ENCODE results near the gene SMKR1. TPM values are rescaled to one million over a fixed set of nuclear protein-coding genes. Genes with fewer than 3 reads are reported as not detected.
"Not testable (repeated sequence)": the region's sequence is repeated elsewhere in the genome, so short reads cannot be mapped to it uniquely, and the experiment has no call there.

Gene SMKR1
- total RNA-seq, 5 donors from 2014 or later (not counting 1 experiment from before 2014, with no cell fraction given) = 1.3 to 3.6 (median 2.2) TPM

DNA sequence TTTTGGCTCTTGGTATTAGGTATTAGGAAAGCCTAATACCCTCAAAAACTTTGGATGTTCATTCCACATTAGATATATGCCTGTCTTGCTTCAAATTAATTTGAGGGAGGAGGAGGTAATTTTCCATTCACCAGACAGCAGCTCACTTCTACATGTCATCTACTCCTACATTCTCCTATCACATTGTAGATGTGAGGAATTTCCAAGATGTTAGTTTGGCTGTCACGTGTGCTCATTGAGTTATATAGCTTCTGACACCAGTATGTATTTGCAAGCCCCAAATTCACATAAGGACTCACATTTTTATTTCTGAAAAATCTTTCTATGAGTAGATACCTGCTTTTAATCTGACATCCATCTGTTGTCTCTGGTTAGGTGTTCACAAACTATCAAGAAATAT, 22.5 kb upstream of the SMKR1 start:
- Histone ChIP-seq H3K4me3 (ENCODE audit: control insufficient read depth in 1 of 2, extremely low read depth in 1 of 2, low read length in 1 of 2) (no peak overlapping the region), H3K27me3 (replicated peaks in 1 of 2; ENCODE audit: control insufficient read depth in 2 of 2, extremely low read depth in 1 of 2, insufficient read depth in 2 of 2, low read length in 1 of 2) (no peaks in the 10 kb centered on the region), H3K9me3 (no peaks in the 10 kb centered on the region), H3K36me3 (ENCODE audit: control insufficient read depth in 2 of 2, extremely low read depth in 1 of 2, insufficient read depth in 1 of 2, low read length in 1 of 2) (no peaks in the 10 kb centered on the region), H3K27ac (ENCODE audit: low read length) (no peak overlapping the region), H3K4me1 (ENCODE audit: control insufficient read depth in 1 of 2, extremely low read depth in 1 of 2, insufficient read depth in 2 of 2, low read length in 2 of 2) (no peaks in the 10 kb centered on the region)
- POLR2A ChIA-PET = interaction anchor here in 1 of 2 donors (0.7 kb wide), 1 partner anchor 343 kb away, joined by 7 read pairs; no protein-coding TSS in a partner anchor
- ATAC-seq (replicated peaks in 1 of 4) (no peak), DNase-seq (no peak)
- no peaks in the 10 kb centered on the region for H3K36me3 Mint-ChIP-seq
- no peak overlapping the region for H3K27ac Mint-ChIP-seq
- H3K9me3 Mint-ChIP-seq = no peaks in the 10 kb centered on the region
- H3K4me3 Mint-ChIP-seq = no peak overlapping the region
- H3K27me3 Mint-ChIP-seq = no peaks in the 10 kb centered on the region
- CTCF ChIA-PET = interaction anchor here in 1 of 2 donors (0.6 to 1.1 kb wide), 2 partner anchors 112 to 258 kb away, joined by 3 to 4 read pairs; no protein-coding TSS in a partner anchor
- H3K4me1 Mint-ChIP-seq = no peaks in the 10 kb centered on the region
- WGBS (ENCODE audit: insufficient coverage) = no CpG with 5 or more reads among the region's 1 CpG

DNA sequence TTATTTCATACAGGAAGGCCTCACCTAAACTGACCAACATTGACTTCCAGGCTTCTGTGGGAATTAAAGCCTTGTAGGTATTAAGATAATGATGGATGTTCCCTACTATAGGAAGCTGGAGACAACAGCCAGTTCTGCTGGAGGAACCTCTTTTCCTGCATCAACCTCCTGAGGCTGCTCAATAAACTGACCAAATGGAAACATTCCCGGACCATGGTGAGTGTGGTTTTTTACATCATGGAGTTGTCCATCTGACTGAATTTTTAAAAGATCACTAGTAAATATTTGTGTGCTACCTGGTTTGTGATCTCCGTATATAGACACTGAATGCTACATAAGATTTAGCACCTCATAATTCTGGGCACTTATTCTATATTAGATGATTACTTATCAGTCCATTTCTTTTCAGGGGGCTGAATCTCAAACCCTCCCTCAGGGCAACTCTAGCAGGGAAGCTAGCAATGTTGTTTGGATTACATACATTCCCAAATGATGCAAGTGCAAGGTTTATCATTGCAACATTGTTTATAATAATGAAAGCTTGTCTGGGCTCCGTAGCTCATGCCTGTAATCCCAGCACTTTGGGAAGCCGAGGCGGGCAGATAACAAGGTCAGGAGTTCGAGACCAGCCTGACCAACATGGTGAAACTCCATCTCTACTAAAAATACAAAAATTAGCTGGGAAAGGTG, 21.5 kb upstream of the SMKR1 start:
- ChIA-PET CTCF (interaction anchor here in 1 of 2 donors (0.6 kb wide), 2 partner anchors 344 to 531 kb away, joined by 3 to 8 read pairs; no protein-coding TSS in a partner anchor), POLR2A (no interaction called here)
- Mint-ChIP-seq H3K27ac (no peak overlapping the region), H3K4me3 (no peak overlapping the region), H3K36me3 (no peaks in the 10 kb centered on the region), H3K4me1 (no peaks in the 10 kb centered on the region), H3K27me3 (no peaks in the 10 kb centered on the region), H3K9me3 (no peaks in the 10 kb centered on the region)
- 100% methylated on average over 1 of the region's 6 CpGs for whole genome bisulfite sequencing (ENCODE audit: insufficient coverage)
- ATAC-seq (replicated peaks in 1 of 4) (no peak), DNase-seq (no peak)
- Histone ChIP-seq H3K27me3 (replicated peaks in 1 of 2; ENCODE audit: control insufficient read depth in 2 of 2, extremely low read depth in 1 of 2, insufficient read depth in 2 of 2, low read length in 1 of 2) (no peaks in the 10 kb centered on the region), H3K4me3 (ENCODE audit: control insufficient read depth in 1 of 2, extremely low read depth in 1 of 2, low read length in 1 of 2) (no peak overlapping the region), H3K4me1 (ENCODE audit: control insufficient read depth in 1 of 2, extremely low read depth in 1 of 2, insufficient read depth in 2 of 2, low read length in 2 of 2) (no peaks in the 10 kb centered on the region), H3K27ac (ENCODE audit: low read length) (no peak overlapping the region), H3K36me3 (ENCODE audit: control insufficient read depth in 2 of 2, extremely low read depth in 1 of 2, insufficient read depth in 1 of 2, low read length in 1 of 2) (no peaks in the 10 kb centered on the region), H3K9me3 (no peaks in the 10 kb centered on the region)

DNA sequence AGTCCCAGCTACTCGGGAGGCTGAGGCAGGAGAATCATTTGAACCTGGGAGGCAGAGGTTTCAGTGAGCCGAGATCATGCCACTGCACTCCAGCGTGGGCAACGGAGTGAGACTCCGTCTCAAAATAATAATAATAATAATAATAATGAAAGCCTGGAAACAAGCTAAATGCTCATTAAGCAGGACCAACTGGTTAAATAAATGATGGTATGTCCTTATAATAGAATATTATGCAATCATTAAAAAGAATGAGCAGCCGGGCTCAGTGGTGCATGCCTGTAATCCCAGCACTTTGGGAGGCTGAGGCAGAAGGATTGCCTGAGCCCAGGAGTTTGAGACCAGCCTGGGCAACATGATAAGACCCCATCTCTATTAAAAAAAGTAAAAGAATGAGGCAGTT, 21.0 kb upstream of the SMKR1 start:
- CTCF ChIA-PET = interaction anchor here in 1 of 2 donors (0.6 kb wide), 2 partner anchors 344 to 530 kb away, joined by 3 to 8 read pairs; no protein-coding TSS in a partner anchor
- H3K4me1 Mint-ChIP-seq; H3K9me3 Mint-ChIP-seq; H3K4me3 Mint-ChIP-seq; H3K4me3 ChIP-seq (ENCODE audit: control insufficient read depth in 1 of 2, extremely low read depth in 1 of 2, low read length in 1 of 2); H3K27me3 ChIP-seq (replicated peaks in 1 of 2; ENCODE audit: control insufficient read depth in 2 of 2, extremely low read depth in 1 of 2, insufficient read depth in 2 of 2, low read length in 1 of 2); H3K27ac ChIP-seq (ENCODE audit: low read length); H3K36me3 ChIP-seq (ENCODE audit: control insufficient read depth in 2 of 2, extremely low read depth in 1 of 2, insufficient read depth in 1 of 2, low read length in 1 of 2); H3K27ac Mint-ChIP-seq; H3K36me3 Mint-ChIP-seq; H3K9me3 ChIP-seq; H3K27me3 Mint-ChIP-seq; POLR2A ChIA-PET; H3K4me1 ChIP-seq (ENCODE audit: control insufficient read depth in 1 of 2, extremely low read depth in 1 of 2, insufficient read depth in 2 of 2, low read length in 2 of 2); DNase-seq; ATAC-seq (replicated peaks in 1 of 4): not testable (repeated sequence)
- WGBS (ENCODE audit: insufficient coverage) = 100% methylated on average over 1 of the region's 6 CpGs

DNA sequence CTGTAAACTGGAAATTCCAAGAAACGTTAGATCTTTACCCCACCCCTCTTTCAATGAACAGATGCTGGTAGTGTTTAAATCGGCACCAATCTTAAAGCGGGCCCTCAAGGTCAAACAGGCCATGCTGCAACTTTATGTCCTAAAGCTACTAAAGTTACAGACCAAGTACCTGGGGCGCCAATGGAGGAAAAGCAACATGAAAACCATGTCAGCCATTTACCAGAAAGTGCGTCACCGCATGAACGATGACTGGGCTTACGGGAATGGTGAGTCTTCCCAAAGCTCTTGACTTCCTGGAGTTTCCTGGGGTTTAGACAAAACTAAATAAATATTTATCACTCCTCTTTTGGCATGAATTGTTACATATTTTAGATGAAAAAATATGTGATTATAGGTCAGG, 19.6 kb upstream of the SMKR1 start:
- no peak overlapping the region for H3K4me3 Mint-ChIP-seq
- no peaks in the 10 kb centered on the region for H3K4me1 ChIP-seq (ENCODE audit: control insufficient read depth in 1 of 2, extremely low read depth in 1 of 2, insufficient read depth in 2 of 2, low read length in 2 of 2)
- ChIA-PET CTCF (interaction anchor here in 1 of 2 donors (0.6 kb wide), 1 partner anchor 341 kb away, joined by 9 read pairs; no protein-coding TSS in a partner anchor), POLR2A (no interaction called here)
- H3K36me3 Mint-ChIP-seq = no peaks in the 10 kb centered on the region
- H3K27ac ChIP-seq (ENCODE audit: low read length) = no peak overlapping the region
- H3K9me3 Mint-ChIP-seq = no peaks in the 10 kb centered on the region
- no peaks in the 10 kb centered on the region for H3K36me3 ChIP-seq (ENCODE audit: control insufficient read depth in 2 of 2, extremely low read depth in 1 of 2, insufficient read depth in 1 of 2, low read length in 1 of 2)
- H3K27me3 ChIP-seq (replicated peaks in 1 of 2; ENCODE audit: control insufficient read depth in 2 of 2, extremely low read depth in 1 of 2, insufficient read depth in 2 of 2, low read length in 1 of 2) = no peaks in the 10 kb centered on the region
- DNase-seq (no peak), ATAC-seq (replicated peaks in 1 of 4) (no peak)
- no peaks in the 10 kb centered on the region for H3K27me3 Mint-ChIP-seq
- no peak overlapping the region for H3K27ac Mint-ChIP-seq
- WGBS (ENCODE audit: insufficient coverage) = 90% methylated on average over 2 of the region's 8 CpGs
- H3K4me1 Mint-ChIP-seq = no peaks in the 10 kb centered on the region
- no peaks in the 10 kb centered on the region for H3K9me3 ChIP-seq
- H3K4me3 ChIP-seq (ENCODE audit: control insufficient read depth in 1 of 2, extremely low read depth in 1 of 2, low read length in 1 of 2) = no peak overlapping the region

DNA sequence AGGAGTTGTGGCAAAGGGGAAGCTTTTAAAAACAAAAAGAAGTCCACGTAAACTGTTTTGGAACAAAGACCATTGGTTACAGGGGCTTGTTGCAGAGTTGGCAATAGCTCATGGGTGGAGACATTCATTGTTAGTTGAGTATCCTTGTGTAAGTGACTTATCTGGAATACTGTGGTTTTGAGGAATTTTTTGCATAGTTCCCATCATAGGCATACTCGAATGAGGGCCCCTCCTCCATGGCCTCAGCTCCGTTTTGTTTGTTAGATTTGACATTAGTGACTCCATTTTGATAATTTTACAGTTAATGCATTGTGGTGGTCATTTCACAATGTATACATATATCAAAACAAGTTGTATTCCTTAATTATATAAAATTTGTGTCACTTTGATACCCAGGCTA, 12.8 kb upstream of the SMKR1 start:
- Histone ChIP-seq H3K27me3 (replicated peaks in 1 of 2; ENCODE audit: control insufficient read depth in 2 of 2, extremely low read depth in 1 of 2, insufficient read depth in 2 of 2, low read length in 1 of 2) (no peaks in the 10 kb centered on the region), H3K27ac (ENCODE audit: low read length) (no peak overlapping the region), H3K4me3 (ENCODE audit: control insufficient read depth in 1 of 2, extremely low read depth in 1 of 2, low read length in 1 of 2) (no peak overlapping the region), H3K9me3 (no peaks in the 10 kb centered on the region), H3K4me1 (ENCODE audit: control insufficient read depth in 1 of 2, extremely low read depth in 1 of 2, insufficient read depth in 2 of 2, low read length in 2 of 2) (peaks cover 0 to 7% of the 10 kb centered on the region in 2 experiments), H3K36me3 (ENCODE audit: control insufficient read depth in 2 of 2, extremely low read depth in 1 of 2, insufficient read depth in 1 of 2, low read length in 1 of 2) (no peaks in the 10 kb centered on the region)
- CTCF ChIA-PET = no interaction called here
- Mint-ChIP-seq H3K4me1 (peaks cover 0 to 18% (median 4%) of the 10 kb centered on the region in 3 donors), H3K27me3 (peaks cover 0 to 3% of the 10 kb centered on the region in 2 donors), H3K27ac (no peak overlapping the region), H3K4me3 (no peak overlapping the region), H3K9me3 (no peaks in the 10 kb centered on the region), H3K36me3 (no peaks in the 10 kb centered on the region)
- POLR2A ChIA-PET = no interaction called here
- ATAC-seq (replicated peaks in 1 of 4) (no peak), DNase-seq (no peak)
- WGBS (ENCODE audit: insufficient coverage) = 100% methylated on average over 1 of the region's 3 CpGs

DNA sequence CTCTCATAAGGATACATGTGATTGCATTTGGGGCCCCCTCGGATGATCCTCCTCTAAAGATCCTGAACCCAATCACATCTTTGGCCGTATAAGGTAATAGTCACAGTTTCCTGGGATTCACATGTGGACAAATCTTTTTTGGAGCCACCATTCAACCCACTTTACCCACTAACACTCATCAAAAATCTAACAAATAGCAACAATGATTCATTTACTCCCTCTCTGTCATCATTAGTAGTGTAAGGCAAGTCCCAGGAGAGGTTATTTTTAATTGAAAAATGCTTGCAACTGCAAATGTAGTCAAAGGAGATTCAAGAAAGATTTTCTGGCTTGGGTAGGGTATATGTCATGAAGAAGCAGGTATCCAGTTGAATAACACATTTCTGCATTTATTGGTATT, 9.9 kb upstream of the SMKR1 start:
- 100% methylated on average over 1 of the region's 2 CpGs for WGBS (ENCODE audit: insufficient coverage)
- no peaks in the 10 kb centered on the region for H3K9me3 ChIP-seq
- Mint-ChIP-seq H3K27ac (no peak overlapping the region), H3K4me1 (peaks cover 0 to 29% (median 4%) of the 10 kb centered on the region in 3 donors), H3K36me3 (no peaks in the 10 kb centered on the region), H3K9me3 (no peaks in the 10 kb centered on the region), H3K27me3 (peaks cover 0 to 3% of the 10 kb centered on the region in 2 donors), H3K4me3 (no peak overlapping the region)
- ChIA-PET POLR2A (no interaction called here), CTCF (no interaction called here)
- H3K27me3 ChIP-seq (replicated peaks in 1 of 2; ENCODE audit: control insufficient read depth in 2 of 2, extremely low read depth in 1 of 2, insufficient read depth in 2 of 2, low read length in 1 of 2) = no peaks in the 10 kb centered on the region
- H3K4me3 ChIP-seq (ENCODE audit: control insufficient read depth in 1 of 2, extremely low read depth in 1 of 2, low read length in 1 of 2) = no peak overlapping the region
- H3K27ac ChIP-seq (ENCODE audit: low read length) = no peak overlapping the region
- no peak for DNase-seq
- H3K4me1 ChIP-seq (ENCODE audit: control insufficient read depth in 1 of 2, extremely low read depth in 1 of 2, insufficient read depth in 2 of 2, low read length in 2 of 2) = peaks cover 0 to 7% of the 10 kb centered on the region in 2 experiments
- no peak for ATAC-seq (replicated peaks in 1 of 4)
- no peaks in the 10 kb centered on the region for H3K36me3 ChIP-seq (ENCODE audit: control insufficient read depth in 2 of 2, extremely low read depth in 1 of 2, insufficient read depth in 1 of 2, low read length in 1 of 2)

All from T-cell (primary cell).